Ishikawa (cell line): ENCODE data around the gene STPG3.

Experiments used
- CEBPB ChIP-seq: IDR thresholded peaks from 2 replicates; pipeline ENCODE4 v1.6.1; 2012
- CREB1 ChIP-seq: IDR thresholded peaks from 2 replicates; pipeline ENCODE4 v1.6.1; 2012; ENCODE audit warnings: low read depth
- EGR1 ChIP-seq: IDR thresholded peaks from 2 replicates; pipeline ENCODE4 v1.6.1; 2012
- EP300 ChIP-seq: IDR thresholded peaks from 2 replicates; pipeline ENCODE4 v1.6.1; 2012; ENCODE audit warnings: borderline replicate concordance
- FOXM1 ChIP-seq: IDR thresholded peaks from 2 replicates; pipeline ENCODE4 v1.6.1; 2012; ENCODE audit warnings: low read depth, borderline replicate concordance
- NFIC ChIP-seq: IDR thresholded peaks from 2 replicates; pipeline ENCODE4 v1.6.1; 2012
- RAD21 ChIP-seq: IDR thresholded peaks from 2 replicates; pipeline ENCODE4 v1.6.1; 2012; ENCODE audit warnings: low read depth
- TAF1 ChIP-seq: IDR thresholded peaks from 2 replicates; pipeline ENCODE4 v1.6.1; 2012; ENCODE audit warnings: low read depth, mild to moderate bottlenecking
- TCF12 ChIP-seq: IDR thresholded peaks from 2 replicates; pipeline ENCODE4 v1.6.1; 2012; ENCODE audit warnings: low read depth
- TEAD4 ChIP-seq: IDR thresholded peaks from 2 replicates; pipeline ENCODE4 v1.6.1; 2012
- YY1 ChIP-seq: IDR thresholded peaks from 2 replicates; pipeline ENCODE4 v1.6.1; 2012; ENCODE audit warnings: low read depth
- ZBTB7A ChIP-seq: IDR thresholded peaks from 2 replicates; pipeline ENCODE4 v1.6.1; 2012; ENCODE audit warnings: low read depth
- TF ChIP-seq, protein P1 (sequence below): IDR thresholded peaks from 2 replicates; pipeline ENCODE4 v1.6.1; 2012
- TF ChIP-seq, protein P2 (sequence below): IDR thresholded peaks from 2 replicates; pipeline ENCODE4 v1.6.1; 2012; ENCODE audit warnings: low read depth, mild to moderate bottlenecking
- TF ChIP-seq, protein P3 (sequence below): IDR thresholded peaks from 2 replicates; pipeline ENCODE4 v1.6.1; 2012

Gene STPG3

DNA sequence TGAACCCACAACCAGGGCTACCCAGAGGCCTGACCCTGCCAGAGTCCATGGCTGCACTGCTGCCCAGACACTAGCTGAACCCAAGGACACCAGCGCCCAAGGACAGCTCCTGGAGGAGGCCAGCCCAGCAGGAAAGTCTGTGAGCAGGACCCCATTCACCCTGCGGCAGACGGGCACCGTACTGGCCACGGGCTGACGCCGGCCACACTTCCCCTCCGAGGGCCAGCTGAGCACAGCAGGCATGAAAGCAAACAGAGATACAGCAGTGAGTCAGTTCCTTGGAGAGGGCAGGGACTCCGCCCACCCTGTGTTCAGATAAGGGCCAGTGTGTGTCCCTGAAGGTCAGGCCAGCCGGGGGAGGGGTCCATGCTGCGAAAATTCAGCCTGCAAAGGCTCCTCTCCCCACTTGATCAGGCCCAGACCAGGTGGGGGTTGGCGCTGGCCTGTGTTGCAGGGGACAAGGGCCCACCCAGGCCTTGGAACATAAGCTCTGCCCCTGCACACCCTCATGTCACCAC, 32.3 kb upstream of the STPG3 start:
- no peak for TF ChIP-seq CREB1

DNA sequence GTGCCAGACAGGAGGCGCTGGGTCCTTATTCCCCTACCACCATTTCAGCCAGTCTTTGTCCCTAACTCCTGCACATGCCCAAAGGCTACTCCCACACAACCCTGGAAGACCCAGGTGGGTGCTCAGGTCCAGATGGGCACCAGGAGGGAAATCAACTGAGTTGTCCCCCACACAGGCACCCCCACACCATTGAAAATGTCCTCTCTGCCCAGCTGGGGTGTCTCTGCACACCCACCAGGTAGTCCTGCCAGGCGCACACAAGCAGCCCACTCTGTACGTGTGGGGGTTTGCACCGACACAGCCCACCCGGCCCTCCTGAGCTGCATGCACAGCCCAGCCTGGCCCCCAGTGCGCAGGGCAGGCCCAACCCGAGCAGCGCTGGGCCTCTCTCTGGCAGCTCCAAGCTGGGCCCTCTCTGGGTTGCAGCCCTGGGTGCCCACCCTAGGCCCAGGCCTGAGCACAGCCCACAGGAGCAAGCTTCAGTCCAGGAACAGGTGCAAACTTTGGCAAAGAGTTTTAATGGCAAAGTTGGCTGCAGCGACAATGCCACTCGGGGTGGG, 31.2 kb upstream of the STPG3 start:
- TF ChIP-seq RAD21 (no peak), FOXM1 (no peak), EGR1 (no peak), CEBPB (no peak), TEAD4 (no peak), CREB1 (no peak), NFIC (no peak), TCF12 (no peak), ZBTB7A (no peak), EP300 (no peak), YY1 (no peak), TAF1 (no peak)
- TF ChIP-seq, protein P1, sequence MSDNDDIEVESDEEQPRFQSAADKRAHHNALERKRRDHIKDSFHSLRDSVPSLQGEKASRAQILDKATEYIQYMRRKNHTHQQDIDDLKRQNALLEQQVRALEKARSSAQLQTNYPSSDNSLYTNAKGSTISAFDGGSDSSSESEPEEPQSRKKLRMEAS: no peak
- TF ChIP-seq, protein P2, sequence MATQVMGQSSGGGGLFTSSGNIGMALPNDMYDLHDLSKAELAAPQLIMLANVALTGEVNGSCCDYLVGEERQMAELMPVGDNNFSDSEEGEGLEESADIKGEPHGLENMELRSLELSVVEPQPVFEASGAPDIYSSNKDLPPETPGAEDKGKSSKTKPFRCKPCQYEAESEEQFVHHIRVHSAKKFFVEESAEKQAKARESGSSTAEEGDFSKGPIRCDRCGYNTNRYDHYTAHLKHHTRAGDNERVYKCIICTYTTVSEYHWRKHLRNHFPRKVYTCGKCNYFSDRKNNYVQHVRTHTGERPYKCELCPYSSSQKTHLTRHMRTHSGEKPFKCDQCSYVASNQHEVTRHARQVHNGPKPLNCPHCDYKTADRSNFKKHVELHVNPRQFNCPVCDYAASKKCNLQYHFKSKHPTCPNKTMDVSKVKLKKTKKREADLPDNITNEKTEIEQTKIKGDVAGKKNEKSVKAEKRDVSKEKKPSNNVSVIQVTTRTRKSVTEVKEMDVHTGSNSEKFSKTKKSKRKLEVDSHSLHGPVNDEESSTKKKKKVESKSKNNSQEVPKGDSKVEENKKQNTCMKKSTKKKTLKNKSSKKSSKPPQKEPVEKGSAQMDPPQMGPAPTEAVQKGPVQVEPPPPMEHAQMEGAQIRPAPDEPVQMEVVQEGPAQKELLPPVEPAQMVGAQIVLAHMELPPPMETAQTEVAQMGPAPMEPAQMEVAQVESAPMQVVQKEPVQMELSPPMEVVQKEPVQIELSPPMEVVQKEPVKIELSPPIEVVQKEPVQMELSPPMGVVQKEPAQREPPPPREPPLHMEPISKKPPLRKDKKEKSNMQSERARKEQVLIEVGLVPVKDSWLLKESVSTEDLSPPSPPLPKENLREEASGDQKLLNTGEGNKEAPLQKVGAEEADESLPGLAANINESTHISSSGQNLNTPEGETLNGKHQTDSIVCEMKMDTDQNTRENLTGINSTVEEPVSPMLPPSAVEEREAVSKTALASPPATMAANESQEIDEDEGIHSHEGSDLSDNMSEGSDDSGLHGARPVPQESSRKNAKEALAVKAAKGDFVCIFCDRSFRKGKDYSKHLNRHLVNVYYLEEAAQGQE: no peak
- TF ChIP-seq, protein P3, sequence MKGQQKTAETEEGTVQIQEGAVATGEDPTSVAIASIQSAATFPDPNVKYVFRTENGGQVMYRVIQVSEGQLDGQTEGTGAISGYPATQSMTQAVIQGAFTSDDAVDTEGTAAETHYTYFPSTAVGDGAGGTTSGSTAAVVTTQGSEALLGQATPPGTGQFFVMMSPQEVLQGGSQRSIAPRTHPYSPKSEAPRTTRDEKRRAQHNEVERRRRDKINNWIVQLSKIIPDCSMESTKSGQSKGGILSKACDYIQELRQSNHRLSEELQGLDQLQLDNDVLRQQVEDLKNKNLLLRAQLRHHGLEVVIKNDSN: no peak

DNA sequence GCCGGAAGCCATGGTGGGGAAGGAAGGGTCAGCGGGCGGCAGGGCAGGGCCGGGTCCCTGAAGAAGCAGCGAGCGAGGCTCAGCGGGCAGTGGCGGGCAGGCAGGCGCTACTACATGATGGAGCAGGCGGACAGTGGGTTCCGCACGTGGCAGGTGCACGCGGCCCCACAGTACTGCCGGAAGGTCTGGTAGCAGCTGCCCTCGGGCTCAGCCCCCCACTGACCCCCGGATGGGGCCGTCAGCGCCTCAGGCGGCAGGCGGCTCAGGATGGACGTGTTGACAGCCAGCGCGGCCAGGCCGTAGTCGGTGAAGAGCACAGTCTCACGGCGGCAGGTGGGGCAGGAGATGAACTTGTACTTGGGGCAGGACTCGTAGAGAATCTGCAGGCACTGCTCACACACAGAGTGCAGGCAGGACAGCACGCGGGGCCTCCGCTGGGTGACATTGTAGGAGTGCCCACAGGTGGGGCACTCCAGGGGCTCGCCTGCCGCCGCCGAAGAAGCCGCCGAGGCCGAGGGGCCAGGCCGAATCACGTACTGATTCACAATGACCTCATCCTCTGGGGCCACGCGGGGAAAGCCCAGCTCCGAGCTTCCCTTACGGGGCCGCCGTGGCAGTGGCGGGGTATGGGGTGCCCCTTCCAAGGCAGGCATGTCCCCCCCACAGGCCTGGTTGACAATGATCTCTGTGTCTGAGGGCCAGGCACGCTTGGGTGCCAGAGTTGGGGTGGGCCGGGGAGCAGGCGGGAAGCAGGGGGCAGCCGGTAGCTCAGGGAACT, 30.6 kb upstream of the STPG3 start:
- TF ChIP-seq, protein P1: no peak
- TF ChIP-seq, protein P3: no peak
- no peak for TF ChIP-seq TAF1
- no peak for TF ChIP-seq FOXM1
- TF ChIP-seq EP300: no peak
- no peak for TF ChIP-seq ZBTB7A
- TF ChIP-seq YY1: no peak
- no peak for TF ChIP-seq TCF12
- no peak for TF ChIP-seq NFIC
- TF ChIP-seq, protein P2: no peak
- TF ChIP-seq RAD21: no peak
- no peak for TF ChIP-seq CREB1
- TF ChIP-seq CEBPB: no peak
- TF ChIP-seq EGR1: no peak
- TF ChIP-seq TEAD4: no peak

DNA sequence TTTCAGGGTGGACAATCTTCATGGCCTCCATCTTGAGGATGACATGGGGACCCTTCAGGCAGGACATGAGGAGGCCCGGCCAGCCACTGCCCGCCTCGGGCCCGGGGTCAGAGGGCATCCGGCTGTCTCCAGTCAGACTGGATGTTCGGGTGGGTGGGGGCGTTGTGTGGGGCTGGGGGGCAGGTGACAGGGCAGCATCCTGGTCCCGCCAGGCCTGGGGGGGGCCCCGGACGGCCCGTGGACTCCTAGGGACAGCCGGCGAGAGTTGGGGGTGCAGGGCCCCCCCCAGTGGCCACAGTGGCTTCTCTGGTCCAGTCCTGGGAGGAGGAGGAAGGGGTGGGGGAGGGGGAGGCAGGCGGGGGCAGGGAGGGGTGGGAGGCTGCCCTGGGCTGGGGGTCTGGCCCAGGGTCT, 30.0 kb upstream of the STPG3 start:
- TF ChIP-seq FOXM1 (no peak), YY1 (no peak), ZBTB7A (no peak), TAF1 (no peak), CREB1 (no peak), TCF12 (no peak), EP300 (no peak), NFIC (no peak), RAD21 (no peak), EGR1 (no peak), CEBPB (no peak), TEAD4 (no peak)
- TF ChIP-seq, protein P1: no peak
- TF ChIP-seq, protein P3: no peak
- TF ChIP-seq, protein P2: no peak
